ENCODE data around the gene ZBTB7B.

Gene ZBTB7B

GRCh38 chr1:155049651-155050559 is 47.3 kb downstream of the ZBTB7B start:
- no peak for DNase-seq (ENCODE audit: low read depth)
- peak overlapping the region; percentile 68 for H3K4me3 ChIP-seq (ENCODE audit: low read depth, low read length)
- TF ChIP-seq CTCF (conservative IDR thresholded peaks at IDR 0.05; ENCODE audit: low read depth, low read length), result no peak

GRCh38 chr1:155050560-155051341 is 48.1 kb downstream of the ZBTB7B start, which contains the start of gene ADAM15:
TSS of gene ADAM15 (plus strand) at chr1:155051316. CDS start at chr1:155051387, 71 bp downstream.
- H3K4me3 ChIP-seq (ENCODE audit: low read depth, low read length), result peak within 1 kb of the TSS; percentile 68
- DNase-seq (ENCODE audit: low read depth), result peak; percentile 61
- TF ChIP-seq CTCF (conservative IDR thresholded peaks at IDR 0.05; ENCODE audit: low read depth, low read length), result peak; percentile 75

- no peak for DNase-seq (ENCODE audit: low read depth)
- TF ChIP-seq CTCF (conservative IDR thresholded peaks at IDR 0.05; ENCODE audit: low read depth, low read length), result no peak
- H3K4me3 ChIP-seq (ENCODE audit: low read depth, low read length), result peak overlapping the region; percentile 68
Measured at GRCh38 chr1:155051342-155051776, 48.8 kb downstream of the ZBTB7B start.

- peak overlapping the region; percentile 68 for H3K4me3 ChIP-seq (ENCODE audit: low read depth, low read length)
- no peak for DNase-seq (ENCODE audit: low read depth)
- no peak for TF ChIP-seq CTCF (conservative IDR thresholded peaks at IDR 0.05; ENCODE audit: low read depth, low read length)
Measured at GRCh38 chr1:155051777-155052398, 49.3 kb downstream of the ZBTB7B start.

GRCh38 chr1:155052439-155053395 is 50.1 kb downstream of the ZBTB7B start:
- TF ChIP-seq CTCF (conservative IDR thresholded peaks at IDR 0.05; ENCODE audit: low read depth, low read length), result peak; percentile 30
- no peak for DNase-seq (ENCODE audit: low read depth)
- peak overlapping the region; percentile 68 for H3K4me3 ChIP-seq (ENCODE audit: low read depth, low read length)
